ENCODE results near the gene PTTG1. TPM values are rescaled to one million over a fixed set of nuclear protein-coding genes. Genes with fewer than 3 reads are reported as not detected.
A peak's percentile ranks its signal among the peaks of the same experiment; 100 is the strongest.

The PTTG1 gene
- total and polyA plus RNA-seq, 2 of the 8 experiments (the other 6 are each of a cell fraction or from before 2014, with no cell fraction given), result 240 to 478 TPM

- no peak for TF ChIP-seq KDM1A (IDR thresholded peaks at IDR 0.05; ENCODE audit: borderline replicate concordance, low read length)
- TF ChIP-seq POLR2A (IDR thresholded peaks at IDR 0.05; ENCODE audit: control extremely low read depth in 1 of 2, low read depth in 2 of 2, low read length in 2 of 2), result peak in 1 of 2 experiments; percentile 79; a peak in 2 of 3 replicates
- TF ChIP-seq HDAC2 (IDR thresholded peaks at IDR 0.05; ENCODE audit: borderline replicate concordance in 1 of 2, low read depth in 2 of 2, low read length in 2 of 2), result peak; percentile 41 to 66; a peak in 2 of 4 replicates
- peak; percentile 80 for TF ChIP-seq ASH2L (IDR thresholded peaks at IDR 0.05; ENCODE audit: low read length)
- TF ChIP-seq SIRT6 (IDR thresholded peaks at IDR 0.05; ENCODE audit: low read length), result no peak
- peak; percentile 65 for TF ChIP-seq TAF7 (optimal IDR thresholded peaks at IDR 0.05; ENCODE audit: borderline replicate concordance, low read depth, low read length)
- TF ChIP-seq PHF8 (conservative IDR thresholded peaks at IDR 0.05; ENCODE audit: low read depth, low read length), result peak; percentile 33; the same call in 1 of the 2 replicates
- peak; percentile 86 for TF ChIP-seq BRCA1 (IDR thresholded peaks at IDR 0.05; ENCODE audit: low read depth, low read length)
- TF ChIP-seq NRF1 (IDR thresholded peaks at IDR 0.05; ENCODE audit: low read depth, low read length), result peak; percentile 83
- peak; percentile 90 for TF ChIP-seq TAF1 (IDR thresholded peaks at IDR 0.05; ENCODE audit: low read depth, low read length)
- peak; percentile 83; the same call in 1 of the 2 replicates for TF ChIP-seq GABPA (IDR thresholded peaks at IDR 0.05; ENCODE audit: borderline replicate concordance, insufficient read depth, low read length)
- TF ChIP-seq TBP (IDR thresholded peaks at IDR 0.05; ENCODE audit: low read depth, low read length), result peak; percentile 83
These were observed 2.8 kb upstream of the PTTG1 start, which contains the start of gene SLU7 (continued) for GRCh38 chr5:160418561-160419457.
